ENCODE data around the gene AIP. TPM values are rescaled to one million over a fixed set of nuclear protein-coding genes. Genes with fewer than 3 reads are reported as not detected.
A peak's percentile ranks its signal among the peaks of the same experiment; 100 is the strongest.
"Not testable (repeated sequence)": the region's sequence is repeated elsewhere in the genome, so short reads cannot be mapped to it uniquely, and the experiment has no call there.

The AIP gene
- polyA plus RNA-seq, 12 donors = 33.7 to 50.2 (median 41.7) TPM; not detected in 1

DNA sequence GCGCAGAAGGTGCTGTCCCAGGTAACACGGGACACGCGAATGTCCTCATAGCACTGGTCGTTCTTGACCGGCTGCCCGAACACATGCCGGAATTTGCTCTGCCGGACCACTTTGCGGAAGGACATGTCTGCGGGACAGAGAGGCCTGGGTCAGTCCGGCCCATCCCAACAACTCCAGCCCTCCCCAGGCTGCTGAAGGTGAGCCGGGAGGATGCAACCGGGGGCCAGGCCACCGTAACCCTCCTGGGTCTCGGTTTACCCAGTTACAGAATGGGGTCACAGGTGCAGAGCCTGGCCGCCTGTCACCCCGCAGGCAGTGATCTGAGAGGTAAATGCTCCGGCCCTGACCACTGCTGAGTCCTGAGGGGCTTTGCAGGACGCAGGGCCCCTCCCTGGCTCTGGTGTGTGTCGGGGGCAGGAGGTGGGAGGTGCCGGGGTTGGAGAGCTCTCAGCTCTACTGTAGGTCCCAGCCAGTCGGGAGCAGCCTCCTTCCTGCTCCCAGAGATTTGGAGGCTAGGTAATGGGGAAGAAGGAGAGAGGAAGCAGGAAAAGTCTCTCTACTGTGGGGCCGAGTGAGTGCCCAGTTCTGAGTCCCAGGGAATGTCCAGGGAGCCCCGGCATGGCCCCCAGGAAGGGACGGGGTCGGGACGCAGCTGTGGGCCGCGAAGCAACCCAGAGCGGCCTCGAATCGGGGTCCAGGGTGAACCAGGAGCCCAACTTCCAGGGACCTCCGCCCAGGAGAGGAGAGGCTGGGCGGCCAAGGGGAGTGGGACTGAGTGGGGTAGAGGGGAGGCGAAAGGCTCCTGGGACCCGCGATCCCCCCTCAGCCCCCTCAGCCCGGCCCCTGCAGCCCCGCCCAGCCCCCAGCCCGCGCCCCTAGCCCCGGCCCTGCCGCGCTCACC, 40.1 kb upstream of the AIP start:
- DNase-seq = no peak

DNA sequence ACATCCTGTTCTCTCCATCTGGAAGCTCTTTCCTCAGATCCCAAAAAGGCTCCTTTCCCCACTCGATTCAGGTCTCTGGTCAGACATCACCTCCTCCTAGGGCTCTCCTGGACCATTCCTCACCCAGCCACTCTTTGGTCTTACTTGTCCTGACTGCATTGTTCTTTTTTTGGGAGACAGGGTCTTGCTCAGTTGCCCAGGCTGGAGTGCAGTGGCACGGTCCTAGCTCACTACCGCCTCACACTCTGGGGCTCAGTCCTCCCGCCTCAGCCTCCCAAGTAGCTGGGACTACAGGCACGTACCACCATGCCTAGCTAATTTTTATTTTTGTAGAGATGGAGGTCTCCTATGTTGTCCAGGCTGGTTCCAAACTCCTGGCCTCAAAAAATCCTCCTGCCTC, 37.3 kb upstream of the AIP start:
- no peak for DNase-seq

DNA sequence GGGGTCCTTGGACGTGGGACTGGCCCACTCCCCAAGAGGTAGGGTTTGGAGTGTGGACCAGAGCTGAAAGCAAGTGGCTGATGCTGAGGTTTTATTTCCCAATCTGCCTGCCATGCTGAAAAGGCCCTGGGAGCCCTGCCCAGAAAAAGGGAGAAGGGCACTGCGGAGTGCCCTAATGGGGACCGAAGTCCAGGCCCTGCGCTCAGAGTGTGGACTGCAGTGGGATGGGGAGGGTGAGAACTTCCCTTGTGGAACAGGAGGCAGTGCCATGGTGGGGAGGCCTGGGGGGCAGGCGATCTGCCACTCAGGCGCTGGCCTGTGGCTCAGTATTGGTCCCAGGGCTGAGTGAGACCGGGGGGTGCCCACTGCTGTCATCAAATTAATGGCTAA, 34.6 kb upstream of the AIP start:
- no peak for DNase-seq

DNA sequence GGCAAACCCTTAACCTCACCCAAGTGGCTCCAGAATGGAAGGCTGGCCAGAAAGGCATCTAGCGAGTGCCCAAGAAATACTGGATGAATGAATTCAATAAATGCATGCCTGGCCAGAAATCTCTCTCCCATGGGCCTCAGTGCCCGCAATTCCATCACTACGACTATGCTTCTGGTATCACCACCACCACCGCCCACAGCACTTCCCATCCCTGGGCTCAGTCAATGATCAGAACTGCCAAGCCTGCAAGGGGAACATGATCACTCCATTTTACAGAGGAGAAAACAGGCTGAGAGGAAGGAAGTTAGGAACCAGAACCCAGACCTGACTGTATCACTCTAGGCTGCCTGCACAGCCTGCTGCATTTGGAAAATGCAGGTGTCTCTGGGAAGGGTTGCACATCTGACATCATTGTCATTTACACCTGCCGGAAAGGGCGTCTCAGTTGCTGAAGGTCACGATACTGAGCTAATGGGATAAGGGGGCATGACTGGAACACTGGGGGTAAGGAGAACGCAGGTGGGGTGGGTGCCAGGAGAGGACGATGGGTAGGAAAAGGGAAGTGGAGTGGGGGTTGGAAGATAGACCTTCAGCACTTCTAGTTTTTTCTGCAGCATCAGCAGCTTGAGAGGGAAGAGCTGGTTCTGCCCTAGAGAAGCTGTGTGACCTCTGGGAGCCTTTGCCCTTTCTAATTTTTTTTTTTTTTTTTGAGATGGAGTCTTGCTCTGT, 33.5 kb upstream of the AIP start:
- no peak for DNase-seq

DNA sequence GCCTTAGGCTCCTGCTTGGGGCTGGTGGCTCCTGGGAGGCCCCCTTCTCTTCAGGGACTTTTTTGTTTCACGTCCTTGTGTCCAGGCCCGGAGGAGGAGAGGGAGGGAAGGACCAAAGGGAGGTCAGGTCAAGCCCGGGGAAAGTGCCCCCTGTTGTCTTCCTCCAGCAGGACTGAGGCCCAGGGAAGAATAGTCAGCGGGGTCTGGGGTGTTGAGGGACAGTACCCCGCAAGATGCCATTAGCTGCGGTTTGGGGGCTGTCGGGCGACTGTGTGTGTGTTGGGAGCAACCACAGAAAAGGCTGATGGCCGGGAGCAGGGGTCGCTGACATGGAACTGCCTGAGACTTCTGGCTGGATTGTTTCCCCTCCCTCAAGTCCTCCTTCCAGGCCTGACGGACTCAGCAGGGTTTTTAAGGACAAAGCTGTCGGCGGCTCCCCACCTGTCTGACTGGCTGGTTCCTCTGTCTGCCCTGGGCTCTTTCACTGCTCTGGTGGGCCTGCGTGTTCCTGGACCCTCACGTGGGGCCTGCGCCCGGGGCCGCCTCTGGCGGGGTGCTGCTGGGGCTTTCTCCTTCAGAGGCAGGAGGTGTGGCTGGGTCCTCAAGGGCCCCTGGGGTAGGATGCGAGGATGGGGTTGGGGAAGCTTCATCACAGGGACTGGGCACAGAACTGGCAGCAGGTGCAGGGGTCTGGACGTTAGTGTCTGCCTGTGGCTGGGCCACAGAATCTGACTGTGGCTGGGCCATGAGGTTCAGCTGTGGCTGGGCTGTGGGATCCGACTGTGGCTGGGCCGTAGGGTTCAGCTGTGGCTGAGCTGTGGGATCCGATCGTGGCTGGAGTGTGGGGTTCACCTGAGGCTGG, 31.8 kb upstream of the AIP start:
- DNase-seq = no peak

DNA sequence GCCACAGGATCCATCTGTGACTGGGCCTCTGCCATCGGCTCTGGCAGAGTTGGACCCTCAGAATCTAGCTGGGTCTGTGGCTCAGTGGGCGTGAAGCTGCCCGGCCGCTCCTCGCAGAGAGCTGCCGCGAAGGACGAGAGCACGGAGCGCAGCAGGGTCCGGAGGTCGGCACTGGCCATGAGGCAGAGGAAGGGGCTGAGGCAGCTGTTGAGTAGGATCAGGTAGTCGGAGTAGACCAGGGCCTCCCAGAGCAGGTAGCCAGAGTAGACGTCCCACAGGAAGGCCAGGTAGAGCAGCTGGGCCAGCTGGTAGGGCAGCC, 31.2 kb upstream of the AIP start:
- DNase-seq = no peak

DNA sequence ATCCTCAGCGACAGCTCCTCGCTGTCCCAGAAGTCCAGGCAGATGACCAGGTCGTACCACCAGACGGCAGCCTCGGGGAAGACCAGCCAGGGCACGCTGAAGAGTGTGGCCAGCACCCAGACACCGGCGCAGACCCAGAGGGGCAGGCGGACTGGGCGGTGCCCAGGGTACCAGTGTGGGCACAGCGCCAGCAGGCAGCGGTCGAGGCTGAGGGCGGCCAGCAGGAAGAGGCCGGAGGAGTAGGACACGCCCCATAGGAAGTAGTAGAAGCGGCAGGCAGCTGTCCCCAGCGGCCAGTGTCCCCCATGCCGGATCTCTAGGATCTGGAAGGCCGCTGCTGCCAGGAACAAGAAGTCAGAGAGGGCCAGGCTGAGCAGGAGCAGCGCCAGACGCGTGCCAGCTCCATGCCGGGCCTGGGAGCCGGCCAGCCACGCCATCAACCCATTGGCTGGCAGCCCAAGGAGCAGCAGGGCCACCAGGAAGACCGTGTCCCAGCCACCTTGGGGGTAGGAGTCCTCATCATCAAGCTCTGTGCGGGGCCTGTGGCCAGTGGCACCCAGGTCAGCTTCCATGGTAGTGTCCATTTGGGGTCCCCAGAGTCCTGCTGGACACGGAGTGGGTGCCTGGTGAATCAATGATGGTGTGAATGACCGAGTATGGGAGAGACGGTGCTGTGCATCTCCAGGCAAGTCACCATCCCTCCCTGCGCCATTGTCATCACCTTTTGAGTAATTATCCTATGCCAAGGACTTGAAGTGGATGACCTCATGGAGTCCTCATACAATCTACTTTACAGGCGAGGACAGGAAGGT, 30.5 kb upstream of the AIP start, which contains the start of gene GPR152:
TSS of gene GPR152 (minus strand) at position 589 of the 812 bp plus-strand sequence. CDS start at position 584, 5 bp downstream.
- DNase-seq = no peak

DNA sequence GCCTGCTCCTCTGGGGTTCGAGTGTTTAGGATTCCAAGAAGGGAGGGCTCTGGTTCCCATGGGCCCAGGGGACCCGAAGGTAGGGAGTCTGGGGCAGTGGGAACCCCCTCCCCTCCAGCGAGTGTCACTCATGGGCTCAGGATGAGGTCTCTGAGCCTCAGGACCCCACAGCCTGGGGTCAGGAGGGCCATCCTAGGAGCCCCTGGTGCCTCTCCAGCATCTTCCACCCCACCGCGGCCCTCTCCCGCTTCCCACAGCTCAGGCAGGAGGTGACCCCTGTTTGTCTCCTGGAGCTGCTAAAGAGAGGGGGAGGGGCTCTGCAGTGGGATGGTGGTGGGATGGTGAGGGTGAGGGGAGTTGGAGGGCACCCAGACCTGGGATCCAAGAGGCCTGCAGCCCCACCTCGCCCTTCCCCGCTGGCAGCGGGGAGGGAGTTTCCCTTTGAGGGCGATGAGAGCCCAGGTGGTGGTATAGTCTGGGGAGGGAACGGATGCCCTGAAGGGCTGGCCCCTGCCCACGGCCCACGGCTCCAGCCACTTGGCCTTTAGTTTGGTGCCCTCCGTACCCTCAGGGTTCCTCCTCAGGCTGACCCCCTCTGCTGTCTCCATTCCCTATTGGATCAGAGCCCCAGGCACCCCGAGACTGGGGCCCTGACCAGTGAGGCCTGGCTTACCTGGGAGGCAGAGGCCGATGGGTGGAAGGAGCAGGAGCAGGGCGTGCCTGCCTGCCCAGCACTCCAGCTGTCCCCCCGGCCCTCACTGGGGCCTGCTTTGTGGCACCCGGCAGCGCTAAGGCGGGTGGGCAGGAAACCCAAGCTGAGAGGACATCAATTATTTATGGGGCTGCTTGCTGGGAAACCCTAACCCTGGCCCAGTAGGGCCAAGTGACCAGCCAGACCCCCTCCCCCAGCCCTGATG, 28.8 kb upstream of the AIP start:
- DNase-seq = no peak

DNA sequence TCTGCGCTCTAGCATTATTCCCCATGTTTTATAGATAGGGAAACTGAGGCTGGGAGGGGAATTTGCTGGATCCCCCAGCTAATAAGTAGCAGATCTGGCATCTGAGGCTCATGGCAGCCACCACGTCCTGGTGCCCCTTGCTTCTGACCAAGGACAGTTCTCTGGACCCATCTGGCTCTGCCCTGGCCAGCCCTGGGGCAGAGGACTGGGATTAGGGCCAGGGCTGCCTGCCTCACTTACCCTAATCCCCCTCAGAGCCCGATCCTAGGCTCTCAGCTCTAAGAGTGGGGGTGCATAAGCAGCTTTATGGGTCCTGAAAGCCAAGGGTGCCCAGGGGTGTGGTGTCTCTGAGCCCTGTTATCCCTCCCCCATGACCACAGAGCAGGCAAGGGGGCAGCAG, 27.8 kb upstream of the AIP start, which contains the start of gene CABP4:
TSS of gene CABP4 (plus strand) at position 301 of the 400 bp plus-strand sequence. CDS start at position 371, 70 bp downstream.
- DNase-seq = no peak

DNA sequence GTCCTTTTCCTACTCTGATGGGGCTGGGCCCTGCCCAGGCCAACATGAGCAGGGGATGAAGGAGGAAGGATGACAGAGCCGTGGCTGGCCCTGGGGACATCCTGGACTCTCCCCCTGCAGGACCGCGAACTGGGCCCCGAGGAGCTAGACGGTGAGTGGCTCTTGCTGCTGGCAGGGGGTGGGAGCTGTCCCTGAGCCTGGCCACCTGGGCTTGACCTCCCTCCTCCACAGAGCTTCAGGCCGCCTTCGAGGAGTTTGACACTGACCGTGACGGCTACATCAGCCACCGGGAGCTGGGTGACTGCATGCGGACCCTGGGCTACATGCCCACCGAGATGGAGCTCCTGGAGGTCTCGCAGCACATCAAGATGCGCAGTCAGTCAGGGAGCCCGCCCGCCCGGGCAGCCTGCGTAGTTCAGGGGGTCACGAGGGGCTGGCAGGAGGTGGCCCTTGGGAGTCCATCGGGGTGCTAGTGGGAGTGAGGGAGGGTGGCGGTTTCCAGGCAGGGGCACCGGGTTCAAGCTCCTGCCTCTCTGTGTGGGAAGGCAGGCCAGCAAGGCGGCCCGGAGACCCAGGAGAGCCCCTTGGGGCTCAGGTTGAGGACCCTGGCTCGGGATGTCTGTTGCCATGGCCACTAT, 26.6 kb upstream of the AIP start:
- DNase-seq = no peak

DNA sequence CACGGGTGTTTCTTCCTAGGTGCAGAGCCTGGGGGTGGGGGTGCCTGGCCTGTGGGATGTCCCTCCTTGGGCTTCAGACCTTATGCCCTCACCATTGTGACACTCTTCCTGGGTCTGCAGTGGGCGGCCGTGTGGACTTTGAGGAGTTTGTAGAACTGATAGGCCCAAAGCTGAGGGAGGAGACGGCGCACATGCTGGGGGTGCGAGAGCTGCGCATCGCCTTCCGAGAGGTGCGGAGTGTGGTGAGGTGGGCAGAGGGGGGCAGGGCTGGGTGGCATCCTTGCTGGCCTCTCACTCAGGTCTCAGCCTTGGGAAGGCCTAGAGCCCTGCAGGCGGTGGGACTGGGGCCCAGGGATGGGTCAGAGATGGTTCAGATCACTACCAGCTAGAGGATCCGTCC, 25.4 kb upstream of the AIP start:
- DNase-seq = no peak

DNA sequence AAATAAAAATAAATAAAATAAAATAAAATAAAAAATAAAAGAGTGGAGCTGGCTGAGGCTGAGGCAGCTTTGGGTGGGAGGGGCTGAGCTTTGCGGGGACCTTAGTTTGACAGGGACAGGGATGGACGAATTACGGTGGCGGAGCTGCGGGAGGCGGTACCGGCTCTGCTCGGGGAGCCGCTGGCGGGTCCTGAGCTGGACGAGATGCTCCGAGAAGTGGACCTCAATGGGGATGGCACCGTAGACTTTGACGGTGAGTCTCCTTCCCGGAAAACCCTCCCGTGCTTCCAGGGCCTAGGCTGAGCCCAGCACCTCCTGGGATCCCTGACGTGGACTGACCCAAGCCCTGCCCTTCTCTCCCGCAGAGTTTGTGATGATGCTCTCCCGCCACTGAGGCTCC, 24.6 kb upstream of the AIP start:
- no peak for DNase-seq

DNA sequence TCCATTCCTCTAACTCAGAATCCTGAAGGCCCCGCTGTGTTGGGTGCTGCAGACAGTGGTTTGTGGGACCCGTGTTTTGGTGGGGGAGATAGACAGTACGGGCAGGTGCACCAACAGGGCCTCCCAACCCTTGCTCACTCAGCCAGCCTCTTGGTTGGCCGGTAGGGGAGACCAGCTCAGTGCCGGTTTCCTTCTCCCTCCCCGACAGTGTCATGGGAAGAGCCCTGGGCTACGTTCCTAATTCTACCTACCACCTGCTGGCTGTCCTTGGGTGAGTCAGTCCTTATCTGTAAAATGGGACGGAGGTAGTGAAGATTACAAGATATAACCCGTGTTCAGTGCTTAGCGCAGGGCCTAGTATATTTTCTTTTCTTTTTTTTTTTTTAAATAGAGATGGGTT, 19.6 kb upstream of the AIP start:
- DNase-seq = no peak

DNA sequence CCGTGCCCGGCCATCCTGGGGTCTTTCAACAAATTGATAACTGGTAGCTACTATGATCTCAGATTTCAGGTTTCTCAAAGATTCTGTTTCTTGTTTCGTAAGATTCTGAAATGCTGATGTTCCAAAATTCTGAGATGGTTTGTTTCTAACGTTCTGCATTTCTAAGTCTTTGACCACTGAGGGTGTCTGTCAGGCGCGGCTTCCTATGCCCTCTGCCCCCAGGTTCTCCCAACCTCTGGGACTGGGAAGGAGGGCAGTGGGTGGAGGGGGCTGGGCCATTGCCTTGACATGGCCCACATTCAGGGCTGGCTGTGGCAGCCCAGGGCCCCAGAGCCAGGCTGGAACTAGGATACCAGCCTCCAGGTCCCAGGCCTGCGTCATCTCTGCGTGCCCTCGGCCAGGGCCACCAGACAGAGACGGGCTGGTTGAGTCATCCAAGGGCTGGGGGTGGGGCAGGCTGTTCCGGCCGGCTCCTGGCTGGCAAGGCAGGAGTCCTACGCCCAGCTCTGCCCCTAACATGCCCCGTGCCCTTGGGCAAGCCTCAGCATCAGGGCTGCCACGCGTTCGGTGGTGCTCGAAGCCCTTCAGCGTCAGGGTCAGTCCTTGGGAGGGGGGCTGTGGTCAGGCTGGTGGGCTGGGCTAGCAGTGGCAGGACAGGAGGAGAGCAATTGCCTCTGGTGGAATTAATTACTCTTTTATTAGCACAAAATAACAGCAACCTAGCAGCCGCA, 19.0 kb upstream of the AIP start:
- DNase-seq = no peak

DNA sequence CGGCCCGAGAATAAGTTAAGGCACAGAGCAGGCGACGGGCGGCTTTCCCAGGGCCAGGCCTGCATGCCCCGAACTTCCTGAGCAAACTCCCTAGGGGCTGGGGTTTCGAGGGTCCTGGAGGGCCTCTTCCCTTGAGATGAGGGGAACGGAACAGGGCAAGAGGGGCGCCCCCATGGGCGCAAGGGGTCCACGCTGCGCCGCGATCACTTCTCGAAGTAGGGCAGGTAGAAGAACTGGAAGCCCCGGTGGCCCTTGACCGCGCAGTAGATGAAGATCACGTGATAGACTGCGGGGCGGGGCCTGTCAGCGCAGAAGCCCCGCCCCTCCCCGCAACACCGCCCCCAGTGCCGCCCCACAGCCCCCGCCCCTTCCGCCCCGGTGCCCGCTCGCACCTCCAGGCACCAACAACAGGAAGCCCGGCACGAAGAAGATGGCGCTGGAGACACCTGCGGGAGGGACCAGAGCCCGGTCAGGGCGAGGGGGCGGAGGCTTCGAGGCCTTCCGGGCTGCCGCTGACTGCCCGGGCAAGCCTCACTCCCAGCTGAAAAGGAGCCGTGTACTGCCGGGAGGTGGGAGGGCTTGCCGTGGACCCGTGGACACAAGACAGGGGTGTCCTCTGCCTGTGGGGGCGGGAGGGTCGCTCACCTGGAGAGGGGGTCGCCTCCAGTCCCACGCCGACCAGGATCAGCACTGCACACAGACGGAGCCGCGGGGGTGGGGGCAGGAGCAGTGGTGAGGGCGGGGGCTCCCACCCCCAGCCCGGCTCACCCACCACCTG, 18.2 kb upstream of the AIP start:
- DNase-seq = peak; percentile 60

DNA sequence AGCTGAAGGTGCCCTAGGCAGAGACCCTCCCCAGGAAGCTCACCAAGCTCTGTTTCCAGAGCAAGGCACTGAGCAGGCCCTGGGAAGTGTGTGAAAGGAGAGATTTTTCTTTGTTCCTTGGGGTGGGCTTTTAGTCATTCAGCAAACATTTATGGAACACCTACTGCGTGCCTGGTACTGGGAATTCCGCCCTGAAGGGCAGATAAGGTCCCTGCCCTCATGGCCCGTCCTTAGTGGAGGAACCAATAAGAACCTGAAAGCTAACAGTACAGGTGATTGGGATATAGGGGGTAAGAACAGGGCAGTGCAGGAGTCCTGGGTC, 17.7 kb upstream of the AIP start:
- no peak for DNase-seq

DNA sequence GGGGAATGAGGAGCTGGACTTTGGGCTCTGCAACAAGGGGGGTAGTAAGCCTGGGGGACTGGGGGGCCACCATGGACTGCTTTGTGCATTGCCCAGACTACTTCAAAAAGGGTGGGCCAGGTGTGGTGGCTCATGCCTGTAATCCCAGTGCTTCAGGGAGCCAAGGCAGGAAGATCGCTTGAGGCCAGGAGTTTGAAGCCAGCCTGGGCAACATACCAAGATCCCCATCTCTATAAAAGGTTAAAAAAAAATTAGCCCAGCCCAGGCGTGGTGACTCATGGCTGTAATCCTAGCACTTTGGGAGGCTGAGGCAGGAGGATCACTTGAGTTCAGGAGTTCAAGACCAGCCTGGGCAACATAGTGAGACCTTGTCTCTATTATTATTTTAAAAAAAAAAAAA, 17.3 kb upstream of the AIP start:
- not testable (repeated sequence) for DNase-seq

DNA sequence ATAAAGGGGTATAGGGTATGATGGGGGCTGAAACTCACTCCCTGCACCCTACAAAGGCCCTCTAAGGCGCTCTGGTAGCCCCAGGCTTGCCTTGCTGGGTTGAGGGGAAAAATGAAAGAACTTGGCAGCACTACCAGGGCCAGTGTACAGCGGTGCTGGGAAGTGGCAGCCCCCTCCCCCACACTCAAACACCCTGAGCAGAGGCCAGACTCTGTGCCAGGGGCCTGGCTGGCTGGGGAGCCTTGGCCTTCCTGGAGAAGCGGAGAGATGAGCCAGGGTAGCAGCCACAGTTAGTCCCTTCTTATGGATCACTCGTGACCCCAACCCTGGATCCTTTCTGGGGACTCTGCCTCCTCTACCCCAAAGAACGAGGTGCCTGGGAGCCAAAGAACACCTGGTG, 16.5 kb upstream of the AIP start:
- no peak for DNase-seq

Data from muscle of arm (tissue), 12 donors.